Measurements from ENCODE around the gene NCKAP5. TPM values are rescaled to one million over a fixed set of nuclear protein-coding genes. Genes with fewer than 3 reads are reported as not detected.

NCKAP5 gene
- total and polyA plus RNA-seq, 9 of the 15 experiments (the other 6 are each of a cell fraction or from before 2014, with no cell fraction given): not detected

- Histone ChIP-seq H3K4me1 (replicated peaks in 1 of 2; ENCODE audit: control insufficient read depth in 2 of 2, insufficient read depth in 2 of 2, low read length in 2 of 2) (no peaks in the 10 kb centered on the region), H3K4me3 (no peak overlapping the region), H3K27ac (ENCODE audit: extremely low read depth, low read depth, low read length) (no peak overlapping the region), H4K20me1 (replicated peaks; ENCODE audit: control insufficient read depth, insufficient read depth, low read length) (no peaks in the 10 kb centered on the region), H3K36me3 (ENCODE audit: control insufficient read depth, insufficient read depth, low read length) (no peaks in the 10 kb centered on the region), H3K79me2 (ENCODE audit: control insufficient read depth, insufficient read depth, low read length) (no peaks in the 10 kb centered on the region), H3K9me3 (replicated peaks; ENCODE audit: control insufficient read depth, insufficient read depth, low read depth, low read length) (no peaks in the 10 kb centered on the region; the same call in 1 of the 2 replicates), H3K9ac (ENCODE audit: insufficient read depth in 1 of 2, low read depth in 2 of 2, low read length in 2 of 2) (no peak overlapping the region), H2AFZ (ENCODE audit: low read depth, low read length) (no peak overlapping the region), H3K9me1 (ENCODE audit: control insufficient read depth, insufficient read depth, low read length) (no peaks in the 10 kb centered on the region), H3K27me3 (ENCODE audit: control insufficient read depth in 2 of 2, insufficient read depth in 2 of 2, low read length in 2 of 2) (no peaks in the 10 kb centered on the region), H3K4me2 (ENCODE audit: insufficient read depth, low read length) (no peak overlapping the region)
- WGBS (ENCODE audit: insufficient coverage, low coverage, missing lambda C conversion rate): 0% methylated on average over 2 of the region's 2 CpGs
- no peak for ATAC-seq
- POLR2A ChIA-PET: no interaction called here
- no peak for DNase-seq (ENCODE audit: extremely low read depth in 1 of 4, low spot score in 3 of 4)
- CTCF ChIA-PET (ENCODE audit: low intra/inter-chr PET ratio): no interaction called here
- no TSS peak for BruUV-seq (replicated peaks)
- intact Hi-C loops (cut with micrococcal nuclease) (no loop called here), in situ Hi-C loops (cut with MboI) (no loop called here)
- TF ChIP-seq ZNF316 (IDR thresholded peaks at IDR 0.05): no peak
- no peak for TF ChIP-seq TFE3 (CRISPR knock-in tag; IDR thresholded peaks at IDR 0.05)
- no peak for TF ChIP-seq MAFF (IDR thresholded peaks at IDR 0.05; ENCODE audit: low read length)
- no peak for TF ChIP-seq BMI1 (IDR thresholded peaks at IDR 0.05; ENCODE audit: low read length)
- no peak for TF ChIP-seq GATAD2A (IDR thresholded peaks at IDR 0.05)
- no peak for TF ChIP-seq DLX4 (CRISPR knock-in tag; IDR thresholded peaks at IDR 0.05)
- TF ChIP-seq ESRRB (CRISPR knock-in tag; IDR thresholded peaks at IDR 0.05; ENCODE audit: borderline replicate concordance): no peak
- no peak for TF ChIP-seq ZNF766 (CRISPR knock-in tag; conservative IDR thresholded peaks at IDR 0.05)
- no peak for TF ChIP-seq PHTF2 (CRISPR knock-in tag; IDR thresholded peaks at IDR 0.05)
- no peak for FAIRE-seq
Observed at GRCh38 chr2:133515271-133515670, 53.0 kb downstream of the NCKAP5 start.

Measured in K562 (cell line).